K562 (cell line): ENCODE results near the gene SDK1. TPM values are rescaled to one million over a fixed set of nuclear protein-coding genes. Genes with fewer than 3 reads are reported as not detected.

Source experiments
- ATAC-seq: fragments of 200-7000 bp; cut with Tn5 transposase; 3 replicates; pipeline ENCODE4 v1.9.1; 2020; ENCODE audit warnings: moderate library complexity
- BruUV-seq: library from RNA; stranded (reverse); fragments of 400-500 nt; replicated peaks from 2 replicates; lab custom pipeline; 2021; lab: Mats Ljungman, UMichigan
- CTCF ChIA-PET: fragments of 300-600 bp; formaldehyde crosslinking; extraction: SDS; loops from one replicate; lab custom pipeline; 2021; ENCODE audit warnings: low intra/inter-chr PET ratio; lab: Yijun Ruan, JAX
- POLR2A ChIA-PET: fragments of 300-600, 350-650 bp; sonication (Branson Sonifier 250); formaldehyde crosslinking; extraction: SDS; loops from one replicate; lab custom pipeline; 2021; ENCODE audit warnings: antibody characterized with exemption, inconsistent platforms; lab: Yijun Ruan, JAX
- DNase-seq, 4 experiments: peaks; one replicate each; pipeline versions ENCODE4 v3.0.0 to v3.0.0-alpha.2; 2011 to 2018; ENCODE audit warnings: low spot score in 3 of 4, mixed read lengths in 3 of 4; ENCODE audit errors: extremely low read depth in 1 of 4
- FAIRE-seq: peaks from 2 replicates; lab custom pipeline; 2011; peaks lifted over from hg19 to GRCh38; lab: Jason Lieb, UNC
- H2AFZ ChIP-seq: 2 replicates; pipeline ENCODE4 v1.6.0; 2011; ENCODE audit warnings: low read depth, low read length, control low read depth, inconsistent platforms
- H3K27ac ChIP-seq: fragments of 200-600 bp; 3 replicates; pipeline ENCODE4 v1.8.0; 2011; ENCODE audit warnings: low read depth, mild to moderate bottlenecking, control low read depth, inconsistent platforms, low read length, moderate library complexity, mixed read lengths; ENCODE audit errors: extremely low read depth
- H3K27me3 ChIP-seq, 2 experiments: fragments of 300-600 bp in 1 of 2; 2 replicates in 1 of 2; 3 replicates in 1 of 2; pipeline versions ENCODE4 v1.6.0 to v1.8.0; 2011; ENCODE audit warnings: inconsistent platforms in 2 of 2, low read length in 2 of 2, mild to moderate bottlenecking in 1 of 2, mixed read lengths in 1 of 2, moderate library complexity in 1 of 2; ENCODE audit not compliant: control insufficient read depth in 2 of 2, insufficient read depth in 2 of 2
- H3K36me3 ChIP-seq: fragments of 300-600 bp; 3 replicates; pipeline ENCODE4 v1.8.0; 2011; ENCODE audit warnings: mild to moderate bottlenecking, low read length, inconsistent platforms; ENCODE audit not compliant: control insufficient read depth, insufficient read depth
- H3K4me1 ChIP-seq, 2 experiments: fragments of 200-600 bp in 1 of 2; replicated peaks in 1 of 2; 2 replicates in 1 of 2; 3 replicates in 1 of 2; pipeline versions ENCODE4 v1.5.1 to v1.8.0; 2011; ENCODE audit warnings: inconsistent platforms in 2 of 2, low read length in 2 of 2, mild to moderate bottlenecking in 1 of 2, mixed read lengths in 1 of 2, moderate library complexity in 1 of 2; ENCODE audit not compliant: control insufficient read depth in 2 of 2, insufficient read depth in 2 of 2
- H3K4me2 ChIP-seq: 2 replicates; pipeline ENCODE4 v1.6.1; 2011; ENCODE audit warnings: low read length, control low read depth, inconsistent platforms, mixed read lengths; ENCODE audit not compliant: insufficient read depth
- H3K4me3 ChIP-seq: fragments of 200-600 bp; sonication (generic), shearing (Covaris generic); 2 replicates; pipeline ENCODE4 v1.5.1; 2016; ENCODE audit warnings: control low read depth, inconsistent platforms
- H3K79me2 ChIP-seq: fragments of 200-600 bp; 3 replicates; pipeline ENCODE4 v1.8.0; 2011; ENCODE audit warnings: low read length, inconsistent platforms; ENCODE audit not compliant: control insufficient read depth, insufficient read depth
- H3K9ac ChIP-seq, 2 experiments: 2 replicates each; pipeline versions ENCODE4 v1.6.0 to v1.6.1; 2011; ENCODE audit warnings: low read depth in 2 of 2, low read length in 2 of 2, control low read depth in 1 of 2, inconsistent platforms in 1 of 2, mild to moderate bottlenecking in 1 of 2, mixed read lengths in 1 of 2; ENCODE audit not compliant: insufficient read depth in 1 of 2
- H3K9me1 ChIP-seq: one replicate; pipeline ENCODE4 v1.6.0; 2011; ENCODE audit warnings: inconsistent platforms, mild to moderate bottlenecking, low read length, moderate library complexity; ENCODE audit not compliant: control insufficient read depth, insufficient read depth
- H3K9me3 ChIP-seq: replicated peaks from 2 replicates; pipeline ENCODE4 v1.5.1; 2011; ENCODE audit warnings: low read depth, low read length, inconsistent platforms; ENCODE audit not compliant: control insufficient read depth, insufficient read depth
- H4K20me1 ChIP-seq: replicated peaks from 2 replicates; pipeline ENCODE4 v1.6.1; 2011; ENCODE audit warnings: low read length, inconsistent platforms, mixed read lengths; ENCODE audit not compliant: control insufficient read depth, insufficient read depth
- BRD4 ChIP-seq: fragments of 200-600 bp; sonication (generic); IDR thresholded peaks from 2 replicates; pipeline ENCODE4 v1.6.1; 2017; ENCODE audit warnings: inconsistent platforms
- CEBPG ChIP-seq, 3 experiments: fragments of 200-800 bp in 1 of 3; sonication (Bioruptor generic) in 1 of 3; sonication (generic) in 1 of 3; formaldehyde crosslinking in 1 of 3; IDR thresholded peaks in 2 of 3; conservative IDR thresholded peaks in 1 of 3; 2 replicates each; pipeline versions ENCODE4 v1.6.1 to v1.8.0; 2016 to 2022; ENCODE audit warnings: missing compliant biosample characterization in 2 of 3, missing genetic modification characterization in 2 of 3, mild to moderate bottlenecking in 1 of 3, missing genetic modification reagents in 1 of 3
- CREB3L1 ChIP-seq: fragments of 450-650 bp; IDR thresholded peaks from 2 replicates; pipeline ENCODE4 v1.6.1; 2014; ENCODE audit warnings: low read depth, mild to moderate bottlenecking, moderate library complexity, borderline replicate concordance
- EWSR1 ChIP-seq: fragments of 450-650 bp; IDR thresholded peaks from 2 replicates; pipeline ENCODE4 v1.6.1; 2018; ENCODE audit warnings: borderline replicate concordance, mild to moderate bottlenecking, low read depth, moderate library complexity; ENCODE audit not compliant: partially characterized antibody
- GTF3C2 ChIP-seq: IDR thresholded peaks from 3 replicates; pipeline ENCODE4 v1.6.1; 2011; ENCODE audit warnings: borderline replicate concordance, mild to moderate bottlenecking, moderate library complexity; ENCODE audit not compliant: insufficient read length; ENCODE audit errors: extremely low read depth
- KAT7 ChIP-seq: sonication (generic); formaldehyde crosslinking; IDR thresholded peaks from 2 replicates; pipeline ENCODE4 v1.8.0; 2022; ENCODE audit warnings: missing genetic modification reagents, mild to moderate bottlenecking, borderline replicate concordance
- KHSRP ChIP-seq: fragments of 450-650 bp; IDR thresholded peaks from 2 replicates; pipeline ENCODE4 v1.6.1; 2017
- LEF1 ChIP-seq: fragments of 450-650 bp; IDR thresholded peaks from 2 replicates; pipeline ENCODE4 v1.6.1; 2016; ENCODE audit warnings: mild to moderate bottlenecking
- MAFG ChIP-seq: fragments of 450-650 bp; conservative IDR thresholded peaks from 2 replicates; pipeline ENCODE4 v1.6.1; 2016; ENCODE audit warnings: missing genetic modification characterization, missing compliant biosample characterization
- NFE2 ChIP-seq: IDR thresholded peaks from 2 replicates; pipeline ENCODE4 v1.6.1; 2014; ENCODE audit warnings: antibody characterized with exemption, low read depth
- RNF2 ChIP-seq: sonication (generic); IDR thresholded peaks from 2 replicates; pipeline ENCODE4 v1.6.1; 2016
- TCF7L2 ChIP-seq: fragments of 150-350 bp; IDR thresholded peaks from 2 replicates; pipeline ENCODE4 v1.6.1; 2016; ENCODE audit warnings: low read depth, mild to moderate bottlenecking, low read length, moderate library complexity
- U2AF1 ChIP-seq: fragments of 200-400 bp; formaldehyde crosslinking; optimal IDR thresholded peaks from 2 replicates; pipeline ENCODE3; 2017; ENCODE audit warnings: mild to moderate bottlenecking, low read depth, low read length, moderate library complexity
- ZNF224 ChIP-seq: sonication (generic); formaldehyde crosslinking; IDR thresholded peaks from 2 replicates; pipeline ENCODE4 v1.8.0; 2022; ENCODE audit warnings: mild to moderate bottlenecking, missing genetic modification reagents
- ZNF436 ChIP-seq: fragments of 250-450, 450-650 bp; sonication (Bioruptor Pico); formaldehyde crosslinking; IDR thresholded peaks from 2 replicates; pipeline ENCODE4 v1.7.0; 2020; ENCODE audit warnings: mild to moderate bottlenecking
- ZNF717 ChIP-seq: fragments of 250-450 bp; sonication (Bioruptor Pico); IDR thresholded peaks from 2 replicates; pipeline ENCODE4 v1.5.0; 2021
- WGBS: fragments of 100-300 bp; shearing (Covaris generic); methylation state at CpG from one replicate; pipeline ENCODE4 v1.1.6; 2016; ENCODE audit warnings: low coverage, mixed read lengths; ENCODE audit not compliant: insufficient coverage; ENCODE audit errors: missing lambda C conversion rate; 5-methylcytosine and 5-hydroxymethylcytosine counted together
- in situ Hi-C: fragments of 300-500 bp; cut with MboI; formaldehyde crosslinking; loops from 4 replicates; pipeline ENCODE4 v1.15.0; 2018; ENCODE audit warnings: inconsistent platforms, mixed read lengths
- intact Hi-C: fragments of 100-400 bp; cut with micrococcal nuclease; formaldehyde crosslinking; loops from 2 replicates; pipeline ENCODE4 v1.14.2; 2022
- polyA plus RNA-seq, 8 experiments: library from polyadenylated mRNA; depleted of rRNA in 4 of 8; stranded (reverse) in 5 of 8; unstranded in 3 of 8; fragments of >200 nt; fragmentation: Nextera tagmentation in 2 of 8; fragmentation: Illumina TruSeq in 1 of 8; extraction: Ambion mirVana in 2 of 8; extraction: Trizol in 1 of 8; gene quantifications; 2 replicates each; pipeline versions ENCODE4 v1.2.1 to v1.2.3, GENCODE V29; 2011 to 2014; ENCODE audit warnings: inconsistent platforms in 1 of 8, missing spikeins in 1 of 8
- total RNA-seq, 7 experiments: library from RNA; depleted of rRNA in 6 of 7; stranded (reverse); fragments of >200 nt in 6 of 7; fragmentation: Illumina TruSeq in 2 of 7; extraction: Trizol in 2 of 7; gene quantifications; 2 replicates each; pipeline versions ENCODE4 v1.2.1 to v1.2.3, GENCODE V29; 2011 to 2021; ENCODE audit warnings: low replicate concordance in 1 of 7

Gene SDK1
- total and polyA plus RNA-seq, 9 of the 15 experiments (the other 6 are each of a cell fraction or from before 2014, with no cell fraction given), result 0.16 TPM; not detected in 8

GRCh38 chr7:4119848-4120247, 818.8 kb downstream of the SDK1 start:
- no TSS peak for BruUV-seq
- CTCF ChIA-PET, result no interaction called here
- FAIRE-seq, result no peak

More at GRCh38 chr7:4119848-4120247, 818.8 kb downstream of the SDK1 start:
- 0% methylated on average over 3 of the region's 3 CpGs for WGBS
- Histone ChIP-seq H3K4me3 (no peak overlapping the region), H2AFZ (no peak overlapping the region), H3K36me3 (no peaks in the 10 kb centered on the region), H3K27ac (no peak overlapping the region), H3K9me3 (no peaks in the 10 kb centered on the region), H4K20me1 (no peaks in the 10 kb centered on the region), H3K79me2 (no peaks in the 10 kb centered on the region), H3K9ac (no peak overlapping the region), H3K4me2 (no peak overlapping the region), H3K9me1 (no peaks in the 10 kb centered on the region), H3K27me3 (peaks cover 2 to 19% of the 10 kb centered on the region in 2 experiments; a peak in 3 of 5 replicates), H3K4me1 (no peaks in the 10 kb centered on the region)
- ATAC-seq (no peak), DNase-seq (no peak)
- intact Hi-C loops (no loop called here), in situ Hi-C loops (no loop called here)
- POLR2A ChIA-PET, result no interaction called here
- TF ChIP-seq U2AF1, result no peak
- TF ChIP-seq NFE2, result no peak
- no peak for TF ChIP-seq CEBPG (CRISPR knock-in tag; IDR thresholded peaks at IDR 0.05)
- TF ChIP-seq CEBPG (tag; conservative IDR thresholded peaks at IDR 0.05 in 1 of 2, IDR thresholded peaks at IDR 0.05 in 1 of 2), result no peak
- no peak for TF ChIP-seq CREB3L1
- TF ChIP-seq ZNF224, result no peak
- no peak for TF ChIP-seq ZNF436 (CRISPR knock-in tag)
- TF ChIP-seq TCF7L2, result no peak
- no peak for TF ChIP-seq MAFG (tag)
- no peak for TF ChIP-seq LEF1
- TF ChIP-seq KAT7, result no peak
- TF ChIP-seq RNF2, result no peak
- TF ChIP-seq EWSR1, result no peak
- no peak for TF ChIP-seq BRD4
- TF ChIP-seq ZNF717 (CRISPR knock-in tag), result no peak
- TF ChIP-seq GTF3C2, result no peak
- TF ChIP-seq KHSRP, result no peak
